ENCODE results near the gene DNAAF3. TPM values are rescaled to one million over a fixed set of nuclear protein-coding genes. Genes with fewer than 3 reads are reported as not detected.

The DNAAF3 gene
- polyA plus RNA-seq, 1 of the 3 experiments (the other 2 are of a cell fraction), result 2.4 TPM

GRCh38 chr19:55174425-55175116 is 8.2 kb upstream of the DNAAF3 start (continued):
- TF ChIP-seq, protein P1, sequence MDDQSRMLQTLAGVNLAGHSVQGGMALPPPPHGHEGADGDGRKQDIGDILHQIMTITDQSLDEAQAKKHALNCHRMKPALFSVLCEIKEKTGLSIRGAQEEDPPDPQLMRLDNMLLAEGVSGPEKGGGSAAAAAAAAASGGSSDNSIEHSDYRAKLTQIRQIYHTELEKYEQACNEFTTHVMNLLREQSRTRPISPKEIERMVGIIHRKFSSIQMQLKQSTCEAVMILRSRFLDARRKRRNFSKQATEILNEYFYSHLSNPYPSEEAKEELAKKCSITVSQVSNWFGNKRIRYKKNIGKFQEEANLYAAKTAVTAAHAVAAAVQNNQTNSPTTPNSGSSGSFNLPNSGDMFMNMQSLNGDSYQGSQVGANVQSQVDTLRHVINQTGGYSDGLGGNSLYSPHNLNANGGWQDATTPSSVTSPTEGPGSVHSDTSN (IDR thresholded peaks at IDR 0.05), result no peak
- TF ChIP-seq GABPA (IDR thresholded peaks at IDR 0.05; ENCODE audit: low read depth), result no peak
- no peak for TF ChIP-seq EP300 (IDR thresholded peaks at IDR 0.05; ENCODE audit: borderline replicate concordance in 1 of 2, low read depth in 1 of 2, low read length in 1 of 2)
- no peak for TF ChIP-seq CTCF (IDR thresholded peaks at IDR 0.05)
- no peak for TF ChIP-seq YY1 (IDR thresholded peaks at IDR 0.05; ENCODE audit: low read depth)
- no peak for TF ChIP-seq USF1 (IDR thresholded peaks at IDR 0.05; ENCODE audit: borderline replicate concordance, low read depth)
- no peak for TF ChIP-seq RFX5 (IDR thresholded peaks at IDR 0.05; ENCODE audit: low read length)
- no peak for TF ChIP-seq FOXJ3 (CRISPR knock-in tag; IDR thresholded peaks at IDR 0.05)

DNA sequence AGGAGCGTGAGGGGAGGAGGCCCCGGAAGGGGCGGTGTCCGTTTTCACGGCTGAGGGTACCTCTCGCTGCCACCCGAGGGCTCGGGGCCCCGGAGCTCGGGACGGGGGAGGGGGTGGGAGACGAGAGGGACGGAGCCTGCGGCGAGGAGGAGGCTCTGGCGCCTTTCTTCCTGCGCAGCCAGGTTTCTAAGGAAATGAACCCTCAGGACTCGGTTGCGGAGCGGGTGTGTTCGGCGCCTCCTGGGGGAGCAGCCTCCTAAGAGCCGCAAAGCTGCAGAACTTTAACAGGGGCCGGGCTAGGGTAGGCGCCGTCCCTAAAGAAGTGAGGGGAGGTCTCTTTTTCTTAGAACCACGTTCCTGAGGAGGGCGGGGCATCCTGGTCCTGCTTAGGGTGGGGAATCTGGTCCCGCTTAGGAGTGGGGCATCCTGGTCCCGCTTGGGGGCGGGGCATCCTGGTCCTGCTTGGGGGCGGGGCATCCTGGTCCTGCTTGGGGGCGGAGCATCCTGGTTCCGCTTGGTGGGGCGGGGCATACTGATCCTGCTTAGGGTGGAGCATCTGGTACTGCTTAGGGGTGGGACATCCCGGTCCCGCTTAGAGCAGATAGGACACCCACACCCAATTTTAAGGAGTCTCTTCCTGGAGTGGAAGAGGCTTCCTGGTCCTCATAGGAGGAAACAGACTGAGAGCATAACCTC is 7.4 kb upstream of the DNAAF3 start:
- 67% methylated on average over 31 of the region's 37 CpGs for WGBS (ENCODE audit: low lambda C conversion rate)

More for the DNA sequence above, 7.4 kb upstream of the DNAAF3 start:
- H2AFZ ChIP-seq (ENCODE audit: low read depth), result no peak overlapping the region
- ChIA-PET POLR2A (interaction anchor here (0.8 kb wide), 1 partner anchor 42 kb away, joined by 3 read pairs; no protein-coding TSS in a partner anchor), CTCF (interaction anchor here (0.6 to 1.5 kb wide), 3 partner anchors 8 to 47 kb away, joined by 3 to 4 read pairs (median 3); no protein-coding TSS in a partner anchor)
- H3K27ac ChIP-seq (ENCODE audit: low read depth in 2 of 2, low read length in 1 of 2), result no peak overlapping the region
- H3K27me3 ChIP-seq (ENCODE audit: insufficient read depth), result peaks cover 29% of the 10 kb centered on the region; the same call in 1 of the 2 replicates
- H3K9me2 ChIP-seq, result no peaks in the 10 kb centered on the region
- DNase-seq, result peak; percentile 74
- H4K20me1 ChIP-seq (ENCODE audit: insufficient read depth), result no peaks in the 10 kb centered on the region
- no peak overlapping the region for H3K4me3 ChIP-seq (ENCODE audit: low read depth in 2 of 2, low read length in 1 of 2)
- H3K79me2 ChIP-seq (ENCODE audit: insufficient read depth), result no peaks in the 10 kb centered on the region
- H3K9me3 ChIP-seq, result no peaks in the 10 kb centered on the region
- no peaks in the 10 kb centered on the region for H3F3A ChIP-seq (replicated peaks; ENCODE audit: insufficient read depth)
- H3K36me3 ChIP-seq (replicated peaks in 1 of 2; ENCODE audit: control insufficient read depth in 1 of 2, insufficient read depth in 2 of 2, low read length in 1 of 2), result no peaks in the 10 kb centered on the region
- peaks cover 0 to 3% of the 10 kb centered on the region in 2 experiments; a peak in 1 of 4 replicates for H3K4me1 ChIP-seq (ENCODE audit: control insufficient read depth in 1 of 2, insufficient read depth in 2 of 2, low read depth in 1 of 2, low read length in 1 of 2)
- no peak overlapping the region for H3K9ac ChIP-seq
- TF ChIP-seq USF1 (IDR thresholded peaks at IDR 0.05; ENCODE audit: borderline replicate concordance, low read depth), result no peak
- no peak for TF ChIP-seq TAF1 (IDR thresholded peaks at IDR 0.05; ENCODE audit: borderline replicate concordance, low read depth, low read length)
- TF ChIP-seq RAD21 (IDR thresholded peaks at IDR 0.05; ENCODE audit: low read length), result no peak
- TF ChIP-seq RFX5 (IDR thresholded peaks at IDR 0.05; ENCODE audit: low read length), result no peak
- H3K4me2 ChIP-seq, result no peak overlapping the region
